Neural cell (in vitro differentiated cells): Measurements from ENCODE around the gene CUBN. TPM values are rescaled to one million over a fixed set of nuclear protein-coding genes. Genes with fewer than 3 reads are reported as not detected.

Source experiments
- H2AFZ ChIP-seq: fragments of 200-600, 300-800 bp; sonication (generic), shearing (Covaris generic); 2 replicates; pipeline ENCODE4 v1.6.0; 2014; ENCODE audit warnings: low read depth, mild to moderate bottlenecking, antibody characterized with exemption, low read length, moderate library complexity
- H3F3A ChIP-seq: fragments of 200-600 bp; shearing (Covaris generic); 2 replicates; pipeline ENCODE4 v1.6.1; 2016; ENCODE audit warnings: mild to moderate bottlenecking, moderate library complexity, mixed read lengths, antibody characterized with exemption, low read length; ENCODE audit not compliant: insufficient read depth, poor library complexity, severe bottlenecking
- H3K27ac ChIP-seq: fragments of 200-600, 300-800 bp; sonication (generic), shearing (Covaris generic); 2 replicates; pipeline ENCODE4 v1.5.1; 2014; ENCODE audit warnings: mild to moderate bottlenecking, low read length, moderate library complexity
- H3K27me3 ChIP-seq: fragments of 300-800, 200-600 bp; sonication (generic), shearing (Covaris generic); 2 replicates; pipeline ENCODE4 v1.6.0; 2014; ENCODE audit warnings: mild to moderate bottlenecking, low read depth, low read length, moderate library complexity; ENCODE audit not compliant: insufficient read depth
- H3K36me3 ChIP-seq: fragments of 300-800, 200-600 bp; sonication (generic), shearing (Covaris generic); 2 replicates; pipeline ENCODE4 v1.5.1; 2014; ENCODE audit warnings: mild to moderate bottlenecking, antibody characterized with exemption, low read length, moderate library complexity; ENCODE audit not compliant: insufficient read depth
- H3K4me2 ChIP-seq: fragments of 300-800, 200-600 bp; sonication (generic), shearing (Covaris generic); 2 replicates; pipeline ENCODE4 v1.6.0; 2014; ENCODE audit warnings: mild to moderate bottlenecking, low read length
- H3K4me3 ChIP-seq: fragments of 300-800, 200-600 bp; sonication (generic), shearing (Covaris generic); 2 replicates; pipeline ENCODE4 v1.5.1; 2014; ENCODE audit warnings: mild to moderate bottlenecking, low read length, moderate library complexity
- H3K79me2 ChIP-seq: fragments of 200-600 bp; shearing (Covaris generic); replicated peaks from 2 replicates; pipeline ENCODE4 v1.6.0; 2014; ENCODE audit warnings: mild to moderate bottlenecking, low read length, moderate library complexity; ENCODE audit not compliant: insufficient read depth
- H3K9ac ChIP-seq: fragments of 300-800, 200-600 bp; sonication (generic), shearing (Covaris generic); 2 replicates; pipeline ENCODE4 v1.6.1; 2016; ENCODE audit warnings: mild to moderate bottlenecking, low read length, mixed read lengths
- H3K9me2 ChIP-seq: fragments of 200-600 bp; shearing (Covaris generic); 2 replicates; pipeline ENCODE4 v1.6.1; 2016; ENCODE audit warnings: mild to moderate bottlenecking, low read length, mixed read lengths; ENCODE audit not compliant: insufficient read depth
- H3K9me3 ChIP-seq: fragments of 200-600, 300-800 bp; sonication (generic), shearing (Covaris generic); 2 replicates; pipeline ENCODE4 v1.6.1; 2016; ENCODE audit warnings: mild to moderate bottlenecking, mixed run types, low read length, moderate library complexity, mixed read lengths
- H4K20me1 ChIP-seq: fragments of 200-600 bp; shearing (Covaris generic); 2 replicates; pipeline ENCODE4 v1.6.1; 2016; ENCODE audit warnings: mild to moderate bottlenecking, mixed run types; ENCODE audit not compliant: insufficient read depth
- CTCF ChIP-seq: fragments of 450-650 bp; IDR thresholded peaks from 2 replicates; pipeline ENCODE4 v1.5.1; 2014; ENCODE audit warnings: antibody characterized with exemption, mild to moderate bottlenecking, moderate library complexity; ENCODE audit not compliant: poor library complexity, severe bottlenecking
- EP300 ChIP-seq: fragments of 450-650 bp; conservative IDR thresholded peaks from 2 replicates; pipeline ENCODE4 v1.6.1; 2014; ENCODE audit warnings: antibody characterized with exemption, mild to moderate bottlenecking, moderate library complexity; ENCODE audit not compliant: poor library complexity, severe bottlenecking
- EZH2 ChIP-seq: fragments of 200-600, 300-800 bp; shearing (Covaris generic), sonication (generic); IDR thresholded peaks from 2 replicates; pipeline ENCODE4 v1.6.1; 2014; ENCODE audit warnings: antibody characterized with exemption, low read length, borderline replicate concordance, mild to moderate bottlenecking; ENCODE audit not compliant: insufficient read depth, poor library complexity, severe bottlenecking
- MXI1 ChIP-seq: fragments of 450-650 bp; conservative IDR thresholded peaks from 2 replicates; pipeline ENCODE4 v1.6.1; 2014; ENCODE audit warnings: antibody characterized with exemption, mild to moderate bottlenecking; ENCODE audit not compliant: poor library complexity, severe bottlenecking
- POLR2AphosphoS5 ChIP-seq: IDR thresholded peaks from 2 replicates; pipeline ENCODE4 v1.6.1; 2012
- RAD21 ChIP-seq: fragments of 450-650 bp; conservative IDR thresholded peaks from 2 replicates; pipeline ENCODE4 v1.6.1; 2014; ENCODE audit warnings: antibody characterized with exemption, mild to moderate bottlenecking, moderate library complexity
- REST ChIP-seq: IDR thresholded peaks from 2 replicates; pipeline ENCODE4 v1.6.1; 2012; ENCODE audit warnings: borderline replicate concordance
- SMC3 ChIP-seq: fragments of 450-650 bp; conservative IDR thresholded peaks from 2 replicates; pipeline ENCODE4 v1.6.1; 2014; ENCODE audit warnings: antibody characterized with exemption, mild to moderate bottlenecking, moderate library complexity; ENCODE audit not compliant: poor library complexity
- TAF1 ChIP-seq: IDR thresholded peaks from 2 replicates; pipeline ENCODE4 v1.6.1; 2012; ENCODE audit warnings: low read depth
- polyA plus RNA-seq: library from polyadenylated mRNA; depleted of rRNA; stranded (reverse); fragments of >200 nt; gene quantifications from 2 replicates; pipeline ENCODE4 v1.2.3, GENCODE V29; 2014

The CUBN gene
- polyA plus RNA-seq, 1 donor from 2014 or later, result 7.1 TPM

- H3K4me2 ChIP-seq, result no peak overlapping the region
Observed at GRCh38 chr10:16933783-16934182, 195.8 kb downstream of the CUBN start.

GRCh38 chr10:16931930-16932329 is 197.7 kb downstream of the CUBN start:
- no peak for TF ChIP-seq EZH2
- TF ChIP-seq POLR2AphosphoS5, result no peak
- TF ChIP-seq MXI1, result no peak
- TF ChIP-seq SMC3, result no peak
- no peak for TF ChIP-seq REST
- Histone ChIP-seq H3K27ac (no peak overlapping the region), H3K9me2 (no peaks in the 10 kb centered on the region), H3K36me3 (no peaks in the 10 kb centered on the region), H3K79me2 (no peaks in the 10 kb centered on the region), H4K20me1 (no peaks in the 10 kb centered on the region), H2AFZ (no peak overlapping the region), H3K4me2 (no peak overlapping the region), H3K4me3 (no peak overlapping the region), H3K9me3 (no peaks in the 10 kb centered on the region), H3F3A (no peaks in the 10 kb centered on the region), H3K9ac (no peak overlapping the region), H3K27me3 (no peaks in the 10 kb centered on the region)

More at GRCh38 chr10:16933783-16934182, 195.8 kb downstream of the CUBN start:
- Histone ChIP-seq H3K79me2 (no peaks in the 10 kb centered on the region), H2AFZ (no peak overlapping the region), H3K27me3 (no peaks in the 10 kb centered on the region), H3K36me3 (no peaks in the 10 kb centered on the region), H3K9me3 (no peaks in the 10 kb centered on the region), H3K27ac (no peak overlapping the region), H3K4me3 (no peak overlapping the region), H3K9me2 (no peaks in the 10 kb centered on the region), H3F3A (no peaks in the 10 kb centered on the region), H4K20me1 (no peaks in the 10 kb centered on the region), H3K9ac (no peak overlapping the region)
- no peak for TF ChIP-seq SMC3
- TF ChIP-seq RAD21, result no peak
- TF ChIP-seq MXI1, result no peak
- no peak for TF ChIP-seq EP300
- no peak for TF ChIP-seq POLR2AphosphoS5
- no peak for TF ChIP-seq TAF1
- TF ChIP-seq EZH2, result no peak
- TF ChIP-seq CTCF, result no peak
- TF ChIP-seq REST, result no peak
